Measurements from ENCODE around the gene ABLIM1. TPM values are rescaled to one million over a fixed set of nuclear protein-coding genes. Genes with fewer than 3 reads are reported as not detected.

ABLIM1 gene
- total and polyA plus RNA-seq, 2 of the 13 experiments (the other 11 are each of a cell fraction or from before 2014, with no cell fraction given), result 59.4 to 92.7 TPM

DNA sequence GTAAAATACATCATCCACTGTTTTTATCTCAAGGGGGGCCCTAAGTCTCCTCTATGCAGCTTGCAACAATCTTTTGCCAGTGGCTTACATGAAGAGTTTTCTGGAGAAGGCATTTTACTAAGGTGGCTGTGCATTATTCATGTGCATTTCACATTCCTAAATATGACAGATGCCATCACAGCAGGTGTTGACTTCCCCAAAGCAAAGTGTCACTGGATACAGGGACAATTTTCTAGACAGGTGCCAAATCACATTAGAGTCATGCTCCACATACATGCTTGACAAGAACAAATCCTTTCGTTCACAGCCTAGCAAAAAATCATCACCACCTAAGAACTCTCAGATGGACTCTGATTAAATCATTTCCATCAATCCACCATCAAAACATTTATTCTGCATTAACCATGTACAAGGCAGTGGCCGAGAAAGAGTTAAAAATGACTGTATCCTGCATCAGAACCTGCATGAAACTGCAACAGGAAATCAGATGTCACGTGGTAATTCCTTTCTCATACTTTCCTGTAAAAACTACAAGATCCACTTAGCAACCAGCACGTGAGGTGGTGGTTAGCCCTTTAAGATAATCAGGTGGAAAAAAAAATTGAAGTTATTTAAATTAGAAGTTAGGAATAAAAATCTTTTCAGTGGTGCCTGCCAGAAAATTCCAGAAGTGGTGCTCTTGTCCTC is 165.6 kb downstream of the ABLIM1 start:
- no peaks in the 10 kb centered on the region for H3K9me3 ChIP-seq (ENCODE audit: low read length)
- DNase-seq (ENCODE audit: low spot score), result no peak
- peaks cover 62% of the 10 kb centered on the region for H3K79me2 ChIP-seq (ENCODE audit: insufficient read depth, low read length)
- H3K9ac ChIP-seq (ENCODE audit: insufficient read depth, low read depth, low read length), result no peak overlapping the region
- 0 out of 2 replicates have a peak, but pooled peaks cover 4% of the 10 kb centered on the region for H4K20me1 ChIP-seq (ENCODE audit: insufficient read depth, low read length)
- ChIA-PET POLR2A (no interaction called here), CTCF (ENCODE audit: low intra/inter-chr PET ratio, low total read pairs) (no interaction called here)
- peak; percentile 61 for TF ChIP-seq ZNF652 (CRISPR knock-in tag; IDR thresholded peaks at IDR 0.05; ENCODE audit: borderline replicate concordance, low read depth)
- no peak for TF ChIP-seq SKI (IDR thresholded peaks at IDR 0.05; ENCODE audit: partially characterized antibody)
- in situ Hi-C loops (cut with HindIII; ENCODE audit: extremely low pct_ligation_motif_present, low pct_unique_long_range_greater_than_20kb) (no loop called here), intact Hi-C loops (cut with micrococcal nuclease; ENCODE audit: unreplicated experiment) (no loop called here)
- H3K4me1 ChIP-seq (ENCODE audit: insufficient read depth, low read length), result peaks cover 64% of the 10 kb centered on the region
- FAIRE-seq, result no peak
- H3K27me3 ChIP-seq (ENCODE audit: control insufficient read depth in 1 of 2, insufficient read depth in 2 of 2, low read length in 2 of 2), result no peaks in the 10 kb centered on the region
- no peak overlapping the region for H2AFZ ChIP-seq (ENCODE audit: low read length)
- H3K4me2 ChIP-seq (ENCODE audit: low read depth, low read length), result no peak overlapping the region
- no peak for ATAC-seq
- H3K27ac ChIP-seq (ENCODE audit: extremely low read length, insufficient read depth, low read length), result peak overlapping the region; percentile 56
- 96% methylated on average over 4 of the region's 4 CpGs for WGBS (ENCODE audit: low lambda C conversion rate)
- no peak overlapping the region for H3K4me3 ChIP-seq (replicated peaks in 1 of 3; ENCODE audit: insufficient read depth in 1 of 3, low read depth in 2 of 3, low read length in 3 of 3)
- peaks cover 10 to 16% of the 10 kb centered on the region in 2 experiments for H3K36me3 ChIP-seq (replicated peaks in 1 of 2; ENCODE audit: control insufficient read depth in 1 of 2, insufficient read depth in 2 of 2, low read length in 2 of 2)
- BruUV-seq (replicated peaks), result no TSS peak

- H3K79me2 ChIP-seq (ENCODE audit: insufficient read depth, low read length), result peaks cover 58% of the 10 kb centered on the region
- CTCF ChIA-PET (ENCODE audit: low intra/inter-chr PET ratio, low total read pairs), result no interaction called here
- H3K4me1 ChIP-seq (ENCODE audit: insufficient read depth, low read length), result peaks cover 70% of the 10 kb centered on the region
- H3K4me2 ChIP-seq (ENCODE audit: low read depth, low read length), result no peak overlapping the region
- ATAC-seq (no peak), DNase-seq (ENCODE audit: low spot score) (no peak), FAIRE-seq (no peak)
- in situ Hi-C loops (cut with HindIII; ENCODE audit: extremely low pct_ligation_motif_present, low pct_unique_long_range_greater_than_20kb) (no loop called here), intact Hi-C loops (cut with micrococcal nuclease; ENCODE audit: unreplicated experiment) (no loop called here)
- 0 out of 2 replicates have a peak, but pooled peaks cover 1% of the 10 kb centered on the region for H4K20me1 ChIP-seq (ENCODE audit: insufficient read depth, low read length)
- peak overlapping the region; percentile 56 for H3K27ac ChIP-seq (ENCODE audit: extremely low read length, insufficient read depth, low read length)
- peaks cover 11 to 22% of the 10 kb centered on the region in 2 experiments for H3K36me3 ChIP-seq (replicated peaks in 1 of 2; ENCODE audit: control insufficient read depth in 1 of 2, insufficient read depth in 2 of 2, low read length in 2 of 2)
- H3K9me3 ChIP-seq (ENCODE audit: low read length), result no peaks in the 10 kb centered on the region
- BruUV-seq (replicated peaks), result no TSS peak
- H3K4me3 ChIP-seq (replicated peaks in 1 of 3; ENCODE audit: insufficient read depth in 1 of 3, low read depth in 2 of 3, low read length in 3 of 3), result no peak overlapping the region
- 90% methylated on average over 4 of the region's 4 CpGs for WGBS (ENCODE audit: low lambda C conversion rate)
- no peak overlapping the region for H3K9ac ChIP-seq (ENCODE audit: insufficient read depth, low read depth, low read length)
- no peak overlapping the region for H2AFZ ChIP-seq (ENCODE audit: low read length)
- TF ChIP-seq ELF4 (CRISPR knock-in tag; IDR thresholded peaks at IDR 0.05; ENCODE audit: borderline replicate concordance) (no peak), FOXC1 (CRISPR knock-in tag; IDR thresholded peaks at IDR 0.05; ENCODE audit: borderline replicate concordance) (no peak), ZNF879 (CRISPR knock-in tag; IDR thresholded peaks at IDR 0.05) (no peak), XRCC5 (optimal IDR thresholded peaks at IDR 0.05; ENCODE audit: low read length) (no peak), SRSF1 (optimal IDR thresholded peaks at IDR 0.05; ENCODE audit: low read depth, low read length) (no peak)
- H3K27me3 ChIP-seq (ENCODE audit: control insufficient read depth in 1 of 2, insufficient read depth in 2 of 2, low read length in 2 of 2), result no peaks in the 10 kb centered on the region
- POLR2A ChIA-PET, result no interaction called here
These were observed 166.1 kb downstream of the ABLIM1 start for GRCh38 chr10:114491933-114492332.

All from HepG2 (cell line).